ENCODE data around the gene TAF1B. TPM values are rescaled to one million over a fixed set of nuclear protein-coding genes. Genes with fewer than 3 reads are reported as not detected.

Gene TAF1B
- total and polyA plus RNA-seq, 10 of the 15 experiments (the other 5 are each of a cell fraction or from before 2014, with no cell fraction given), result 8.1 to 18.3 (median 12.4) TPM

DNA sequence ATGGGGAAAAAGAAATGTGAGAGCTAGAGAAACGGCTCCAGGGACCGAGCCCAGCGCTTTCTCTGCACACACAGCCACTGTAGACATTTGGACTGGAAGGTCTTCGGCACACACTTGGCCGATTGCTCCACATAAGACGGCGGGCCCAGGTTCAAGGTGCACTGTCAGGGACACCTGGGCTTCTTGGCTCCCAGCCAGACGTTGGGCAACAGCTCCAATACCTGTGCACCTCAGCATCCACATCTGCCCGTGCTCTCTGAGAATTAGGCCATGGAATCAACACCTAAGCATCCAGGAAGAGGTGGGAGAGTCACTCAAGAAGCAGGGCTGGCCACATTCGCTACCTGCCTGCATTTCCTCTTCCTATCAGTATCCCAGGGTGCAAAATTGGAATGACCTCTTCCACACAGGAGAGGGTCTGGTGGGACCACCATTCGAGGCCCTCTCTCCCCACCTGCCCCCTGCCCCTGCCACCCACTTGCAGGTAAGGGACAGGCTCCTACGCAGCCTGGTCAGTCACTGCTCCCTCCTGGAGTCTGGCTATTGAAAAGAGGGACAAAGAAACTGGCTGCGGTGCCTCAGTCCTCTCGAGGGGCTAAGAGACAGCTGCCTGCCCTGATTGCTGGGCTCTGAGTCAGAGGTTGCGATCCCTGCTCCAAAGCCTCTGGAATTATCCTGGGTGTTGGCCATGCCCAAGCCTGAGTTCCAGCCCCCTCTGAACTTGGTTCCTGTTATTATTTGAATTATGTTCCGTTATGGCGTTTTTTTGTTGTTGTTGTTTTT lies 40.1 kb upstream of the TAF1B start:
- intact Hi-C loops (cut with micrococcal nuclease; ENCODE audit: unreplicated experiment) (no loop called here), in situ Hi-C loops (cut with MboI) (no loop called here)
- Histone ChIP-seq H3K79me2 (ENCODE audit: control insufficient read depth, insufficient read depth, low read length) (no peaks in the 10 kb centered on the region), H3K4me2 (ENCODE audit: control insufficient read depth, insufficient read depth) (no peak overlapping the region), H3K36me3 (ENCODE audit: control insufficient read depth in 2 of 2, insufficient read depth in 2 of 2, low read length in 1 of 2) (no peaks in the 10 kb centered on the region), H3K9ac (ENCODE audit: control insufficient read depth, insufficient read depth, low read length) (no peak overlapping the region), H3K4me1 (ENCODE audit: control insufficient read depth, insufficient read depth, low read length) (peaks cover 11% of the 10 kb centered on the region), H3K4me3 (no peak overlapping the region), H2AFZ (ENCODE audit: control insufficient read depth, low read depth, low read length) (no peak overlapping the region), H4K20me1 (ENCODE audit: control insufficient read depth, insufficient read depth) (no peaks in the 10 kb centered on the region), H3K9me3 (replicated peaks; ENCODE audit: control insufficient read depth, insufficient read depth, low read length) (no peaks in the 10 kb centered on the region), H3K27ac (ENCODE audit: control insufficient read depth, insufficient read depth) (no peak overlapping the region), H3K27me3 (replicated peaks in 1 of 2; ENCODE audit: control insufficient read depth in 2 of 2, insufficient read depth in 2 of 2, low read length in 1 of 2) (no peaks in the 10 kb centered on the region; a peak in 3 of 4 replicates)
- BruUV-seq (replicated peaks), result no TSS peak
- 56% methylated on average over 16 of the region's 17 CpGs for WGBS (ENCODE audit: insufficient coverage, insufficient replicate concordance, low lambda C conversion rate, missing lambda C conversion rate)
- ATAC-seq, result no peak
- ChIA-PET RAD21 (ENCODE audit: unreplicated experiment) (interaction anchor here (1.1 kb wide), 2 partner anchors 10 to 181 kb away, joined by 3 read pairs; no protein-coding TSS in a partner anchor), CTCF (interaction anchor here (1.3 to 8.4 kb wide), 5 partner anchors 11 to 245 kb away, joined by 3 to 80 read pairs (median 60); no protein-coding TSS in a partner anchor), POLR2A (no interaction called here), SMC1A (ENCODE audit: uncharacterized antibody, unreplicated experiment) (interaction anchor here (7.0 kb wide), 1 partner anchor 11 kb away, joined by 39 read pairs; no protein-coding TSS in a partner anchor)
- DNase-seq (ENCODE audit: low read depth, low spot score), result no peak
- no peak for TF ChIP-seq FOXM1 (IDR thresholded peaks at IDR 0.05; ENCODE audit: low read depth, low read length)
- no peak for FAIRE-seq

DNA sequence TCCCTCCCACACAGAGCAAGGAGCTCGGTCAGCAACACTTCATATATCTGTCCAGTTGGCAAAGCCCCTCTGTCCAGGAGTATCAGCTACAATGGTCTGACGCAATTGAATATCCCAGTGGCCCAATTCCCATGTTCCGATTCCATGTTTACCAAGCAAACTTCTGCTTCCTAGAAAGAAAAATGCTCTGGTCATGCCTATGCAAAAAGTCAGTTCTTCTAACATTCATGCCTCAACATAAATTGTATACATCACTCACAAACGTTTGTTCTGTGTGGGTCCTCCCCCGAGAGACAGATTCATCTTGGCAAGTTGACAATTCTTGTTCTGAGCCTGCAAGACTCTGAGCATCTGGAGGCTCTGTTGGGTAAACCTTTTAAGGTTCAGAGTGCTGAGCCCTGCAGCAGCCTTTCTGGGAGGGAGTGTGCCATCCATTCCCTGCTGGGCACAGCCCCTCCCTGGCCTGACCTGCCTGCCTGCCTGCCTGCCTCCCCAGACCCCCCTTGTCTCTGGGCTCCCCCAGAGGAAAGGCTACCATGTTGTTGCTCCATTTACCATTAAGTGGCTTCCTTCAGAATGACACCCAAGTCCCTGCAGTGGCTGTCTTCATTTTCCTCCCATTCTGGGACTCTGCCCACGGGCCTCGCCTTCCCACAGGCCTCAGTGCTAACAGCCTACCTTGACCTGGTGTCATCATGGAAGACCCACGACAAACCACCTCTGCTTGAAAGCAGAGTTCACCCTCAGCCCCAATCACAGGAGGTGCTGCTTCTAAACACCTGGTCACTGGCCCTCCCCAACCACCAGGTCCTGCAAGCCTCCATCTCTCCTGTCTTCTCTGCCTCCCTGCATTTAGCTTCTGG lies 37.6 kb upstream of the TAF1B start:
- intact Hi-C loops (cut with micrococcal nuclease; ENCODE audit: unreplicated experiment), result no loop called here
- in situ Hi-C loops (cut with MboI), result no loop called here
- no TSS peak for BruUV-seq (replicated peaks)
- no peak overlapping the region for H3K4me2 ChIP-seq (ENCODE audit: control insufficient read depth, insufficient read depth)
- no peak overlapping the region for H3K27ac ChIP-seq (ENCODE audit: control insufficient read depth, insufficient read depth)
- H3K4me3 ChIP-seq, result no peak overlapping the region
- DNase-seq (ENCODE audit: low read depth, low spot score) (no peak), ATAC-seq (no peak), FAIRE-seq (no peak)
- H3K79me2 ChIP-seq (ENCODE audit: control insufficient read depth, insufficient read depth, low read length), result no peaks in the 10 kb centered on the region
- ChIA-PET CTCF (interaction anchor here (8.4 kb wide), 1 partner anchor 8 kb away, joined by 80 read pairs; no protein-coding TSS in a partner anchor), RAD21 (ENCODE audit: unreplicated experiment) (no interaction called here), POLR2A (no interaction called here), SMC1A (ENCODE audit: uncharacterized antibody, unreplicated experiment) (interaction anchor here (7.0 kb wide), 1 partner anchor 8 kb away, joined by 39 read pairs; no protein-coding TSS in a partner anchor)
- no peaks in the 10 kb centered on the region for H4K20me1 ChIP-seq (ENCODE audit: control insufficient read depth, insufficient read depth)
- H2AFZ ChIP-seq (ENCODE audit: control insufficient read depth, low read depth, low read length), result no peak overlapping the region
- no peaks in the 10 kb centered on the region for H3K9me3 ChIP-seq (replicated peaks; ENCODE audit: control insufficient read depth, insufficient read depth, low read length)
- no peaks in the 10 kb centered on the region for H3K36me3 ChIP-seq (ENCODE audit: control insufficient read depth in 2 of 2, insufficient read depth in 2 of 2, low read length in 1 of 2)
- no peak overlapping the region for H3K9ac ChIP-seq (ENCODE audit: control insufficient read depth, insufficient read depth, low read length)
- WGBS (ENCODE audit: insufficient coverage, insufficient replicate concordance, low lambda C conversion rate, missing lambda C conversion rate), result 16% methylated on average over 8 of the region's 8 CpGs
- no peaks in the 10 kb centered on the region; a peak in 3 of 4 replicates for H3K27me3 ChIP-seq (replicated peaks in 1 of 2; ENCODE audit: control insufficient read depth in 2 of 2, insufficient read depth in 2 of 2, low read length in 1 of 2)
- no peaks in the 10 kb centered on the region; the same call in 1 of the 2 replicates for H3K4me1 ChIP-seq (ENCODE audit: control insufficient read depth, insufficient read depth, low read length)
- TF ChIP-seq, protein P1, sequence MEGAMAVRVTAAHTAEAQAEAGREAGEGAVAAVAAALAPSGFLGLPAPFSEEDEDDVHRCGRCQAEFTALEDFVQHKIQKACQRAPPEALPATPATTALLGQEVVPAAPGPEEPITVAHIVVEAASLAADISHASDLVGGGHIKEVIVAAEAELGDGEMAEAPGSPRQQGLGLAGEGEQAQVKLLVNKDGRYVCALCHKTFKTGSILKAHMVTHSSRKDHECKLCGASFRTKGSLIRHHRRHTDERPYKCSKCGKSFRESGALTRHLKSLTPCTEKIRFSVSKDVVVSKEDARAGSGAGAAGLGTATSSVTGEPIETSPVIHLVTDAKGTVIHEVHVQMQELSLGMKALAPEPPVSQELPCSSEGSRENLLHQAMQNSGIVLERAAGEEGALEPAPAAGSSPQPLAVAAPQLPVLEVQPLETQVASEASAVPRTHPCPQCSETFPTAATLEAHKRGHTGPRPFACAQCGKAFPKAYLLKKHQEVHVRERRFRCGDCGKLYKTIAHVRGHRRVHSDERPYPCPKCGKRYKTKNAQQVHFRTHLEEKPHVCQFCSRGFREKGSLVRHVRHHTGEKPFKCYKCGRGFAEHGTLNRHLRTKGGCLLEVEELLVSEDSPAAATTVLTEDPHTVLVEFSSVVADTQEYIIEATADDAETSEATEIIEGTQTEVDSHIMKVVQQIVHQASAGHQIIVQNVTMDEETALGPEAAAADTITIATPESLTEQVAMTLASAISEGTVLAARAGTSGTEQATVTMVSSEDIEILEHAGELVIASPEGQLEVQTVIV (IDR thresholded peaks at IDR 0.05; ENCODE audit: borderline replicate concordance, partially characterized antibody), result no peak
- TF ChIP-seq STAT3 (IDR thresholded peaks at IDR 0.05; ENCODE audit: low read depth, low read length), result no peak
- TF ChIP-seq, protein P2, sequence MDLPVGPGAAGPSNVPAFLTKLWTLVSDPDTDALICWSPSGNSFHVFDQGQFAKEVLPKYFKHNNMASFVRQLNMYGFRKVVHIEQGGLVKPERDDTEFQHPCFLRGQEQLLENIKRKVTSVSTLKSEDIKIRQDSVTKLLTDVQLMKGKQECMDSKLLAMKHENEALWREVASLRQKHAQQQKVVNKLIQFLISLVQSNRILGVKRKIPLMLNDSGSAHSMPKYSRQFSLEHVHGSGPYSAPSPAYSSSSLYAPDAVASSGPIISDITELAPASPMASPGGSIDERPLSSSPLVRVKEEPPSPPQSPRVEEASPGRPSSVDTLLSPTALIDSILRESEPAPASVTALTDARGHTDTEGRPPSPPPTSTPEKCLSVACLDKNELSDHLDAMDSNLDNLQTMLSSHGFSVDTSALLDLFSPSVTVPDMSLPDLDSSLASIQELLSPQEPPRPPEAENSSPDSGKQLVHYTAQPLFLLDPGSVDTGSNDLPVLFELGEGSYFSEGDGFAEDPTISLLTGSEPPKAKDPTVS (IDR thresholded peaks at IDR 0.05; ENCODE audit: low read depth, low read length), result no peak
- no peak for TF ChIP-seq MYC (IDR thresholded peaks at IDR 0.05; ENCODE audit: insufficient read depth, insufficient read length, insufficient replicate concordance, low read length, severe bottlenecking)
- TF ChIP-seq TAF1 (IDR thresholded peaks at IDR 0.05; ENCODE audit: borderline replicate concordance, low read depth, low read length), result no peak
- TF ChIP-seq, protein P3, sequence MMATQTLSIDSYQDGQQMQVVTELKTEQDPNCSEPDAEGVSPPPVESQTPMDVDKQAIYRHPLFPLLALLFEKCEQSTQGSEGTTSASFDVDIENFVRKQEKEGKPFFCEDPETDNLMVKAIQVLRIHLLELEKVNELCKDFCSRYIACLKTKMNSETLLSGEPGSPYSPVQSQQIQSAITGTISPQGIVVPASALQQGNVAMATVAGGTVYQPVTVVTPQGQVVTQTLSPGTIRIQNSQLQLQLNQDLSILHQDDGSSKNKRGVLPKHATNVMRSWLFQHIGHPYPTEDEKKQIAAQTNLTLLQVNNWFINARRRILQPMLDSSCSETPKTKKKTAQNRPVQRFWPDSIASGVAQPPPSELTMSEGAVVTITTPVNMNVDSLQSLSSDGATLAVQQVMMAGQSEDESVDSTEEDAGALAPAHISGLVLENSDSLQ (IDR thresholded peaks at IDR 0.05), result no peak

Measured in GM12878 (cell line).